GM12874 (cell line): ENCODE results near the gene STK11.

Experiments
- TF ChIP-seq, protein P1 (sequence below): IDR thresholded peaks from 2 replicates; pipeline ENCODE4 v1.5.1; 2011; ENCODE audit warnings: low read depth, mild to moderate bottlenecking, control low read depth, low read length, moderate library complexity; ENCODE audit not compliant: insufficient read depth

The STK11 gene

DNA sequence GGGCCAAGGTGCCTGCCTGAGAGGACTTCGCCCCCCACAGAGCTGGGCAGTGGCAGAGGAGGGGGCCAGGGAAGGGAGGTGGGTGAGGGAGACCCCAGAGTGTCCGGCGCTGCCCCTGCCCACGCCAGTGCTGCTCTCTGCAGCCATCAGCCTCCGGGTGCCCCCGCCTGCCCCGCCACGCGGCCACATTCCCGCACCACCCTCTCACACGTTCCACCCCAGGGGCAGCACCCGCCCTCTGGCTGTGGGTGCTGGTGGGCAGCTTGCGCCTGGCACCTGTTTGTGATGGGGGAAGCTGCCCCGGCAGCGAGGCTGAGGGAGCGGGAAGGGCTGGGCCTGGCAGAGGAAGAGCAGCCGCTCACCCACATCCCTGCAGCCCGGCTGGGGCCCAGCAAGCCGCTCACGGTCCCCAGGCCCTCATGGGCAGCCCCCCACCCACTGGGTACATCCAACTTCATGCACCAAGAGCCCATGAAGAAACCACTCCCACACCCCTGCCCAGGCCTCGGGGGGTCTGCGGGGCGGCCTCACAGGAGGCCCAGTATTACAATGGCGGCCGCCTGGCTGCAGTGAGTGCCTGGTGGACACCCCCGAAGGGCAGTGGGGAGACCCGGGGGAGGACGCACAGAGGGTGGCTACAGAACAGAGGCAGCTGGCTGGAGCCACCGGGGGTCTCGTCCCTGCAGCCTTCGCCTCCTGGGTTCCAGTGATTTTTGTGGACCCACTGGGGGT lies 45.5 kb upstream of the STK11 start:
- TF ChIP-seq, protein P1, sequence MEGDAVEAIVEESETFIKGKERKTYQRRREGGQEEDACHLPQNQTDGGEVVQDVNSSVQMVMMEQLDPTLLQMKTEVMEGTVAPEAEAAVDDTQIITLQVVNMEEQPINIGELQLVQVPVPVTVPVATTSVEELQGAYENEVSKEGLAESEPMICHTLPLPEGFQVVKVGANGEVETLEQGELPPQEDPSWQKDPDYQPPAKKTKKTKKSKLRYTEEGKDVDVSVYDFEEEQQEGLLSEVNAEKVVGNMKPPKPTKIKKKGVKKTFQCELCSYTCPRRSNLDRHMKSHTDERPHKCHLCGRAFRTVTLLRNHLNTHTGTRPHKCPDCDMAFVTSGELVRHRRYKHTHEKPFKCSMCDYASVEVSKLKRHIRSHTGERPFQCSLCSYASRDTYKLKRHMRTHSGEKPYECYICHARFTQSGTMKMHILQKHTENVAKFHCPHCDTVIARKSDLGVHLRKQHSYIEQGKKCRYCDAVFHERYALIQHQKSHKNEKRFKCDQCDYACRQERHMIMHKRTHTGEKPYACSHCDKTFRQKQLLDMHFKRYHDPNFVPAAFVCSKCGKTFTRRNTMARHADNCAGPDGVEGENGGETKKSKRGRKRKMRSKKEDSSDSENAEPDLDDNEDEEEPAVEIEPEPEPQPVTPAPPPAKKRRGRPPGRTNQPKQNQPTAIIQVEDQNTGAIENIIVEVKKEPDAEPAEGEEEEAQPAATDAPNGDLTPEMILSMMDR = no peak

- TF ChIP-seq, protein P1 = no peak
Observed at GRCh38 chr19:1161716-1162115, 43.9 kb upstream of the STK11 start.

DNA sequence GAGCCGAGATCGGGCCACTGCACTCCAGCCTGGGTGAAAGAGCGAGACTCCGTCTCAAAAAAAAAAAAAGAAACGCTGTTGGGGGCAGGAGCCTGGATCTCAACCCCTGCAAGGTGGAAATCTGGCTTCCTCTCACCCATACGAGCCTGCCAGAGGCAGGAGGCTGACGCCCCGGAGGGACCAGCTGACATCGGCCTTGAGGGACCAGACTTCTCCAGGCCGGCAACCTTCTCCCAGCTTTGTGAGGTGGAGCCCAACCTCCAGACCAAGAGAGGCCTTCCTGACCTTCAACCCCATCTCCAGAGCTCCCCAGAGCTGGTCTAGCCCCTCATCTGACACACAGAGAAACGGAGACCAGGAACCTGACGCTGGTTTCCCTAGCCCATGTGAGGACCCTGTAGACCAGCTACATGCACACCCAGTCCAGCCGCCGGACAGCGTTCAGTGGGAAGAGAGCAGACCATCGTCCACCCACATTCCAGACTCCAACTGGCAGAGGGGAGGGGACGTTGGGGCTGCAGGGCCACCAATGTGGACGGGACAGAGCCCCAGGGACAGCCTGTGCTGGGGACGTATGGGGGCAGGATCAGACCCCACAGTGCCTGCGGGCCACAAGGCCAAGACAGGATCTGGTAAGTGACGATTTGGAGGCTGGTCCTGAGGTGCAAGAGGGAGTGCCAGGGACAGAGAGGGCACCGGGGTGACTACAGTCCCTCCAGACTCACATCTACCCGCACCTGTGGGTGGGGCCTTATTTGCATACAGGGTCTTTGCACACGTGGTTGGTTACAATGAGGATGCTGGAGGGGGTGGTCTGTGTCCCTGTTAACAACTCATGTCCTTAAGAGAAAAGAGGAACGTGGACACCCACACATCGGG lies 42.9 kb upstream of the STK11 start:
- TF ChIP-seq, protein P1 = no peak

DNA sequence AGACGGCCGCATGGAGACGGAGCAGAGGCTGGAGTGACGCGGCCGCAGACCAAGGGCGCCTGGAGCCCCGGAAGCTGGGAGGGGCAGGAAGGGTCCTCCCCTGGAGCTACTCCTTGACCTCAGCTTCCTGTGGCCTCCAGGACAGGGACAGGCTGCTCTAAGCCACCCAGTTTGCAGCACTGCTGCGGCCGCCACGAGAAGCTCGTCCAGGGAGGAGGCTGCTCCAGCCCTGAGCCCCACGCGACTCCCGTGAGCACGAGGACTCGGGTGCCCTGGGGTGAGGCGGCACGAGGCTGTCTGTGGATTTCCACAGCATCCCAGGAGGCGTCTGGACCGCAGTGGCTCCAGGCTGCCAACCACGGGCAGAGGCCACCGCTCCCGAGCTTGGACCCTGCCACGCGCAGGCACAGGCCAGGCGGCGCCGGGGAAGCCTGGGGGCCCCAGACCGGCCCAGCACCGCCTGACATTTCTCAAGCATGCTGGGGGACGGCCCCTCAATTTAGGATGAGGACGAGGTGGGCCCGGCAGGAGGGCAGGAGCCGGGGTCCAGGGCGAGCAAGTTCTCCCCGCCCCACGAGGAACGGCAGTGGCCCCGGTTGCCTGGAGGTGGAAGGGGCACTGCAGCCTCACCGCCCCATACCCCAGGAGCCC lies 42.2 kb upstream of the STK11 start:
- TF ChIP-seq, protein P1 = no peak

DNA sequence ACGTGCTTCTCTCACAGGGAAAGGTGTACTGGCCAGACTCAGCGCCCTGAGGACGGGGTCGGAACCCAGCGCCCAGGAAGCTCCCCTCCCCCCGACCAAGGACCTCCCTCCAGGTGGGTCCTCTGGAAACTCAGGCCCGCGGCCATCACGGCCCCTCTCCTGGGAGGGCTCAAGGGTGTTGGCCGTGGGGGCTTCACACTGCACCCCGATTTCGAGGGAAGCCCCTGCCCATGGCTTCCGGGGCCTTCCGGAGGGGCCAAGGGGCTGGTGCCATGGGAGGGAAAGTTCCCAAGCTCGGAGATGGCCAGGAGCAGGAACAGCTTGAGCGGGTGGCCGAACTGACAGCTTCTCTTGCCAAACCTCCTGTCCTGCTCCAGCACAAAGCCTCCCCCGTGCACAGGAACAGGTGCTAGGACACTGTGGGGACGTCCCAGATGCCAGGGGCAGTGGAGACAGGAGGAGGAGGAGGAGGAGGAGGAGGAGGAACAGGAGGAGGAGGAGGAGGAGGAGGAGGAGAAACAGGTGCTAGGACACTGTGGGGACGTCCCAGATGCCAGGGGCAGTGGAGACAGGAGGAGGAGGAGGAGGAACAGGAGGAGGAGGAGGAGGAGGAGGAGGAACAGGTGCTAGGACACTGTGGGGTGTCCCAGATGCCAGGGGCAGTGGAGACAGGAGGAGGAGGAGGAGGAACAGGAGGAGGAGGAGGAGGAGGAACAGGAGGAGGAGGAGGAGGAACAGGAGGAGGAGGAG lies 41.5 kb upstream of the STK11 start:
- TF ChIP-seq, protein P1 = no peak

GRCh38 chr19:1164684-1165531 lies 40.7 kb upstream of the STK11 start:
- TF ChIP-seq, protein P1 = no peak
